Panc1 (cell line): ENCODE data around the gene CAMK1D. TPM values are rescaled to one million over a fixed set of nuclear protein-coding genes. Genes with fewer than 3 reads are reported as not detected.

Source experiments
- ATAC-seq: fragments of 200-7000 bp; cut with Tn5 transposase; 2 replicates; pipeline ENCODE4 v1.9.1; 2020; ENCODE audit warnings: mild to moderate bottlenecking, moderate library complexity
- BruUV-seq: library from RNA; stranded (reverse); fragments of 400-500 nt; replicated peaks from 2 replicates; lab custom pipeline; 2021; lab: Mats Ljungman, UMichigan
- CTCF ChIA-PET: fragments of 300-600 bp; sonication (Branson Sonifier 250); formaldehyde crosslinking; loops from one replicate; lab custom pipeline; 2022; ENCODE audit warnings: antibody characterized with exemption; lab: Charles Lee
- POLR2A ChIA-PET: fragments of 300-600 bp; sonication (Branson Sonifier 250); formaldehyde crosslinking; loops from one replicate; lab custom pipeline; 2022; ENCODE audit warnings: antibody characterized with exemption; lab: Charles Lee
- DNase-seq: peaks from one replicate; pipeline ENCODE4 v3.0.0-alpha.2; 2010; ENCODE audit warnings: low read depth, low spot score
- H3K27ac ChIP-seq: 2 replicates; pipeline ENCODE4 v1.5.1; 2011; ENCODE audit warnings: mild to moderate bottlenecking, low read length, inconsistent platforms
- H3K27me3 ChIP-seq: fragments of 200-500 bp; sonication (Bioruptor generic); 2 replicates; pipeline ENCODE4 v1.6.0; 2014; ENCODE audit warnings: low read length, inconsistent platforms; ENCODE audit not compliant: control insufficient read depth, insufficient read depth
- H3K36me3 ChIP-seq: fragments of 200-500 bp; sonication (Bioruptor generic); 2 replicates; pipeline ENCODE4 v1.5.1; 2014; ENCODE audit warnings: inconsistent platforms, mild to moderate bottlenecking, low read length, moderate library complexity; ENCODE audit not compliant: control insufficient read depth, insufficient read depth
- H3K4me1 ChIP-seq: 2 replicates; pipeline ENCODE4 v1.5.1; 2011; ENCODE audit warnings: inconsistent platforms, mild to moderate bottlenecking, low read length, moderate library complexity; ENCODE audit not compliant: control insufficient read depth, insufficient read depth
- H3K4me3 ChIP-seq, 2 experiments: 2 replicates each; pipeline ENCODE4 v1.5.1; 2011 to 2012; ENCODE audit warnings: low read depth in 2 of 2, low read length in 2 of 2, mild to moderate bottlenecking in 2 of 2, inconsistent platforms in 1 of 2, moderate library complexity in 1 of 2
- H3K9me3 ChIP-seq: fragments of 200-500 bp; sonication (Bioruptor generic); 2 replicates; pipeline ENCODE4 v1.5.1; 2014; ENCODE audit warnings: low read depth, mild to moderate bottlenecking, inconsistent platforms, low read length, moderate library complexity; ENCODE audit not compliant: control insufficient read depth, insufficient read depth
- CTCF ChIP-seq: fragments of 450-650 bp; IDR thresholded peaks from 2 replicates; pipeline ENCODE4 v1.5.1; 2017; ENCODE audit warnings: mild to moderate bottlenecking
- POLR2AphosphoS5 ChIP-seq: IDR thresholded peaks from 2 replicates; pipeline ENCODE4 v1.6.1; 2012; ENCODE audit warnings: mild to moderate bottlenecking, low read depth, low read length, moderate library complexity
- REST ChIP-seq, 2 experiments: IDR thresholded peaks; 2 replicates each; pipeline ENCODE4 v1.6.1; 2011 to 2012; ENCODE audit warnings: low read depth in 2 of 2, control low read depth in 1 of 2, low read length in 1 of 2, mild to moderate bottlenecking in 1 of 2, moderate library complexity in 1 of 2; ENCODE audit not compliant: insufficient read depth in 1 of 2
- SIN3A ChIP-seq: IDR thresholded peaks from 2 replicates; pipeline ENCODE4 v1.6.1; 2012; ENCODE audit warnings: low read depth, mild to moderate bottlenecking, low read length, moderate library complexity, borderline replicate concordance; ENCODE audit not compliant: insufficient read depth
- TCF7L2 ChIP-seq: IDR thresholded peaks from 2 replicates; pipeline ENCODE4 v1.6.1; 2011; ENCODE audit warnings: mild to moderate bottlenecking, low read depth, low read length, inconsistent platforms
- in situ Hi-C: cut with HindIII; loops from 2 replicates; pipeline ENCODE4 v1.10.0; 2016; ENCODE audit warnings: low sequenced_read_pairs, low pct_unique_long_range_greater_than_20kb
- intact Hi-C: fragments of 100-400 bp; cut with micrococcal nuclease; formaldehyde crosslinking; loops from one replicate; pipeline ENCODE4 v1.10.0; 2022; ENCODE audit not compliant: unreplicated experiment
- total RNA-seq: library from RNA; stranded (reverse); gene quantifications from one replicate; pipeline ENCODE4 v1.2.1, GENCODE V29; 2021; ENCODE audit not compliant: unreplicated experiment

The CAMK1D gene
- total RNA-seq, 1 experiment from 2014 or later = 5.7 TPM

- DNase-seq (no peak), ATAC-seq (no peak)
- no peaks in the 10 kb centered on the region for H3K9me3 ChIP-seq
- H3K27ac ChIP-seq = no peak overlapping the region
- H3K36me3 ChIP-seq = no peaks in the 10 kb centered on the region
- in situ Hi-C loops = no loop called here
- ChIA-PET CTCF (no interaction called here), POLR2A (interaction anchor here (0.7 kb wide), 1 partner anchor 158 kb away, joined by 7 read pairs; no protein-coding TSS in a partner anchor)
- no peaks in the 10 kb centered on the region for H3K27me3 ChIP-seq
- intact Hi-C loops = no loop called here
- BruUV-seq = no TSS peak
- H3K4me1 ChIP-seq = no peaks in the 10 kb centered on the region
- H3K4me3 ChIP-seq = no peak overlapping the region
- TF ChIP-seq REST (IDR thresholded peaks at IDR 0.05; ENCODE audit: insufficient read depth in 1 of 2, low read depth in 2 of 2, low read length in 1 of 2) (no peak), POLR2AphosphoS5 (no peak), TCF7L2 (no peak), CTCF (no peak), SIN3A (no peak)
Observed at GRCh38 chr10:12504176-12504575, 154.8 kb downstream of the CAMK1D start.

- intact Hi-C loops = no loop called here
- no peaks in the 10 kb centered on the region for H3K4me1 ChIP-seq
- in situ Hi-C loops = no loop called here
- no peak overlapping the region for H3K27ac ChIP-seq
- no peak overlapping the region for H3K4me3 ChIP-seq
- no peaks in the 10 kb centered on the region for H3K9me3 ChIP-seq
- DNase-seq (no peak), ATAC-seq (no peak)
- TF ChIP-seq TCF7L2 = no peak
- no peaks in the 10 kb centered on the region for H3K36me3 ChIP-seq
- BruUV-seq = no TSS peak
- ChIA-PET CTCF (no interaction called here), POLR2A (interaction anchor here (0.7 kb wide), 1 partner anchor 159 kb away, joined by 7 read pairs; no protein-coding TSS in a partner anchor)
- no peaks in the 10 kb centered on the region for H3K27me3 ChIP-seq
Observed at GRCh38 chr10:12504628-12505027, 155.3 kb downstream of the CAMK1D start.

- no peaks in the 10 kb centered on the region for H3K4me1 ChIP-seq
- H3K36me3 ChIP-seq = no peaks in the 10 kb centered on the region
- DNase-seq (no peak), ATAC-seq (no peak)
- in situ Hi-C loops (no loop called here), intact Hi-C loops (no loop called here)
- ChIA-PET CTCF (no interaction called here), POLR2A (no interaction called here)
- TF ChIP-seq SIN3A = no peak
- no peak for TF ChIP-seq POLR2AphosphoS5
- no peak for TF ChIP-seq CTCF
- no peak for TF ChIP-seq TCF7L2
- no peak for TF ChIP-seq REST (IDR thresholded peaks at IDR 0.05; ENCODE audit: insufficient read depth in 1 of 2, low read depth in 2 of 2, low read length in 1 of 2)
- no peaks in the 10 kb centered on the region for H3K9me3 ChIP-seq
- no peak overlapping the region for H3K4me3 ChIP-seq
- no peaks in the 10 kb centered on the region for H3K27me3 ChIP-seq
- BruUV-seq = no TSS peak
- no peak overlapping the region for H3K27ac ChIP-seq
Observed at GRCh38 chr10:12505683-12506082, 156.3 kb downstream of the CAMK1D start.
